ENCODE data around the gene SCPEP1. TPM values are rescaled to one million over a fixed set of nuclear protein-coding genes. Genes with fewer than 3 reads are reported as not detected.

SCPEP1 gene
- total RNA-seq, result 100 to 1,000 TPM in 1 of 4 donors, 10 to 100 TPM in 3; 84.5 to 104 (median 94.1) TPM

- peak; percentile 93 for ATAC-seq
- peaks cover 0 to 21% of the 10 kb centered on the region in 2 donors for H3K36me3 ChIP-seq
- WGBS, 2 donors (ENCODE audit: low coverage in 1 of 2), result 0 to 2% methylated on average over 8 to 20 of the region's 42 CpGs
- no peaks in the 10 kb centered on the region for H3K27me3 ChIP-seq
- H3K9me3 ChIP-seq, result no peaks in the 10 kb centered on the region
- peaks cover 0 to 29% (median 5%) of the 10 kb centered on the region in 3 donors for H3K4me1 ChIP-seq
- peak within 1 kb of the TSS; percentile 57 to 63 for H3K4me3 ChIP-seq
- peak within 1 kb of the TSS; percentile 41 to 86 (median 82) for H3K27ac ChIP-seq
- TF ChIP-seq EP300 (IDR thresholded peaks at IDR 0.05), result no peak
- peak; percentile 45 to 61 for TF ChIP-seq POLR2A (IDR thresholded peaks at IDR 0.05)
- TF ChIP-seq CTCF (IDR thresholded peaks at IDR 0.05), result peak in 1 of 4 experiments; percentile 11
- TF ChIP-seq POLR2AphosphoS5 (IDR thresholded peaks at IDR 0.05), result peak; percentile 88
These were observed at the start of gene SCPEP1 for GRCh38 chr17:56977673-56978395. Gene SCPEP1, plus strand, starts transcription at chr17:56978131. Its CDS starts 29 bp downstream, at chr17:56978160.

- no peaks in the 10 kb centered on the region for H3K9me3 ChIP-seq
- H3K27me3 ChIP-seq, result no peaks in the 10 kb centered on the region
- WGBS, 2 donors (ENCODE audit: low coverage in 1 of 2), result 76 to 92% methylated on average over 2 of the region's 2 CpGs
- no peak overlapping the region for H3K27ac ChIP-seq
- no peak overlapping the region for H3K4me3 ChIP-seq
- no peaks in the 10 kb centered on the region for H3K4me1 ChIP-seq
- no peak for ATAC-seq
- TF ChIP-seq EP300 (IDR thresholded peaks at IDR 0.05) (no peak), POLR2AphosphoS5 (IDR thresholded peaks at IDR 0.05) (no peak), POLR2A (IDR thresholded peaks at IDR 0.05) (no peak), CTCF (IDR thresholded peaks at IDR 0.05) (no peak)
- H3K36me3 ChIP-seq, result peaks cover 0 to 9% of the 10 kb centered on the region in 2 donors
These were observed 49.3 kb upstream of the SCPEP1 start for GRCh38 chr17:56928586-56928985.

GRCh38 chr17:56929362-56929969, 48.5 kb upstream of the SCPEP1 start:
- Histone ChIP-seq H3K4me3 (no peak overlapping the region), H3K27ac (no peak overlapping the region), H3K4me1 (no peaks in the 10 kb centered on the region), H3K36me3 (peaks cover 0 to 18% of the 10 kb centered on the region in 2 donors), H3K9me3 (no peaks in the 10 kb centered on the region), H3K27me3 (no peaks in the 10 kb centered on the region)
- no peak for ATAC-seq
- no peak for TF ChIP-seq CTCF (IDR thresholded peaks at IDR 0.05)
- TF ChIP-seq POLR2AphosphoS5 (IDR thresholded peaks at IDR 0.05), result no peak

- H3K4me3 ChIP-seq, result no peak overlapping the region
- H3K27ac ChIP-seq, result no peak overlapping the region
- no peak for ATAC-seq
- WGBS, 2 donors (ENCODE audit: low coverage in 1 of 2), result 88 to 91% methylated on average over 2 of the region's 2 CpGs
- H3K36me3 ChIP-seq, result peaks cover 0 to 32% of the 10 kb centered on the region in 2 donors
- no peaks in the 10 kb centered on the region for H3K9me3 ChIP-seq
- TF ChIP-seq POLR2A (IDR thresholded peaks at IDR 0.05) (no peak), CTCF (IDR thresholded peaks at IDR 0.05) (no peak), POLR2AphosphoS5 (IDR thresholded peaks at IDR 0.05) (no peak), EP300 (IDR thresholded peaks at IDR 0.05) (no peak)
- H3K27me3 ChIP-seq, result no peaks in the 10 kb centered on the region
- H3K4me1 ChIP-seq, result no peaks in the 10 kb centered on the region
These were observed 47.1 kb upstream of the SCPEP1 start for GRCh38 chr17:56930739-56931337.
